Ishikawa (cell line): ENCODE data around the gene MPC1L.

Source experiments
- CEBPB ChIP-seq: IDR thresholded peaks from 2 replicates; pipeline ENCODE4 v1.6.1; 2012
- CREB1 ChIP-seq: IDR thresholded peaks from 2 replicates; pipeline ENCODE4 v1.6.1; 2012; ENCODE audit warnings: low read depth
- EGR1 ChIP-seq: IDR thresholded peaks from 2 replicates; pipeline ENCODE4 v1.6.1; 2012
- EP300 ChIP-seq: IDR thresholded peaks from 2 replicates; pipeline ENCODE4 v1.6.1; 2012; ENCODE audit warnings: borderline replicate concordance
- FOXM1 ChIP-seq: IDR thresholded peaks from 2 replicates; pipeline ENCODE4 v1.6.1; 2012; ENCODE audit warnings: low read depth, borderline replicate concordance
- MAX ChIP-seq: IDR thresholded peaks from 2 replicates; pipeline ENCODE4 v1.6.1; 2012
- NFIC ChIP-seq: IDR thresholded peaks from 2 replicates; pipeline ENCODE4 v1.6.1; 2012
- RAD21 ChIP-seq: IDR thresholded peaks from 2 replicates; pipeline ENCODE4 v1.6.1; 2012; ENCODE audit warnings: low read depth
- REST ChIP-seq: IDR thresholded peaks from 2 replicates; pipeline ENCODE4 v1.6.1; 2012; ENCODE audit warnings: low read depth, mild to moderate bottlenecking
- TAF1 ChIP-seq: IDR thresholded peaks from 2 replicates; pipeline ENCODE4 v1.6.1; 2012; ENCODE audit warnings: low read depth, mild to moderate bottlenecking
- TCF12 ChIP-seq: IDR thresholded peaks from 2 replicates; pipeline ENCODE4 v1.6.1; 2012; ENCODE audit warnings: low read depth
- TEAD4 ChIP-seq: IDR thresholded peaks from 2 replicates; pipeline ENCODE4 v1.6.1; 2012
- USF1 ChIP-seq: IDR thresholded peaks from 2 replicates; pipeline ENCODE4 v1.6.1; 2012
- YY1 ChIP-seq: IDR thresholded peaks from 2 replicates; pipeline ENCODE4 v1.6.1; 2012; ENCODE audit warnings: low read depth
- ZBTB7A ChIP-seq: IDR thresholded peaks from 2 replicates; pipeline ENCODE4 v1.6.1; 2012; ENCODE audit warnings: low read depth

The MPC1L gene

GRCh38 chrX:40637687-40638086, 14.5 kb downstream of the MPC1L start:
- TF ChIP-seq TAF1 = no peak

GRCh38 chrX:40644176-40644575, 20.9 kb downstream of the MPC1L start:
- no peak for TF ChIP-seq TCF12
- TF ChIP-seq USF1 = no peak
- TF ChIP-seq NFIC = no peak
- TF ChIP-seq EGR1 = no peak
- no peak for TF ChIP-seq MAX
- TF ChIP-seq ZBTB7A = no peak
- TF ChIP-seq REST = no peak
- no peak for TF ChIP-seq TAF1
- no peak for TF ChIP-seq CREB1
- no peak for TF ChIP-seq CEBPB
- no peak for TF ChIP-seq EP300
- no peak for TF ChIP-seq YY1
- no peak for TF ChIP-seq FOXM1
- TF ChIP-seq RAD21 = no peak
- no peak for TF ChIP-seq TEAD4

- no peak for TF ChIP-seq CREB1
- TF ChIP-seq RAD21 = no peak
- TF ChIP-seq REST = no peak
- TF ChIP-seq CEBPB = no peak
- no peak for TF ChIP-seq YY1
- TF ChIP-seq FOXM1 = no peak
- TF ChIP-seq ZBTB7A = no peak
- TF ChIP-seq USF1 = no peak
- TF ChIP-seq TEAD4 = no peak
- no peak for TF ChIP-seq EP300
- TF ChIP-seq EGR1 = no peak
- no peak for TF ChIP-seq MAX
- TF ChIP-seq NFIC = no peak
- no peak for TF ChIP-seq TAF1
- TF ChIP-seq TCF12 = no peak
Observed at GRCh38 chrX:40644821-40645358, 21.7 kb downstream of the MPC1L start.

- TF ChIP-seq TEAD4 (no peak), TCF12 (no peak), TAF1 (no peak), NFIC (no peak), FOXM1 (no peak), EGR1 (no peak), MAX (no peak), RAD21 (no peak), REST (no peak), USF1 (no peak), CEBPB (no peak), YY1 (no peak), ZBTB7A (no peak)
Observed at GRCh38 chrX:40646489-40647306, 23.5 kb downstream of the MPC1L start.
